HEK293 (cell line): ENCODE results near the gene EXOC2.

Experiments used
- CTCF ChIA-PET: fragments of 350-600 bp; formaldehyde crosslinking; extraction: SDS; loops from one replicate; lab custom pipeline; 2021; ENCODE audit warnings: antibody characterized with exemption; lab: Yijun Ruan, JAX
- POLR2A ChIA-PET: fragments of 300-600 bp; formaldehyde crosslinking; extraction: SDS; loops from one replicate; lab custom pipeline; 2020; ENCODE audit warnings: antibody characterized with exemption, inconsistent platforms; lab: Yijun Ruan, JAX
- H3K27ac ChIP-seq: fragments of 200-500 bp; sonication (Bioruptor generic); 2 replicates; pipeline ENCODE4 v1.5.1; 2014; ENCODE audit warnings: low read depth, low read length, control low read depth, inconsistent platforms; ENCODE audit errors: extremely low read depth
- H3K36me3 ChIP-seq, 2 experiments: fragments of 200-500 bp in 1 of 2; sonication (Bioruptor generic) in 1 of 2; 1 replicate in 1 of 2; 2 replicates in 1 of 2; pipeline ENCODE4 v1.5.1; 2014 to 2017; ENCODE audit warnings: inconsistent platforms in 2 of 2, low read length in 2 of 2; ENCODE audit not compliant: control insufficient read depth in 2 of 2, insufficient read depth in 1 of 2
- H3K4me1 ChIP-seq: fragments of 200-500 bp; sonication (Bioruptor generic); 2 replicates; pipeline ENCODE4 v1.5.1; 2014; ENCODE audit warnings: mild to moderate bottlenecking, low read length, inconsistent platforms; ENCODE audit not compliant: control insufficient read depth, insufficient read depth
- H3K4me3 ChIP-seq: 2 replicates; pipeline ENCODE4 v1.5.1; 2011; ENCODE audit warnings: low read depth, mild to moderate bottlenecking, control low read depth, low read length, moderate library complexity
- H3K9me3 ChIP-seq: fragments of 200-500 bp; sonication (Bioruptor generic); 2 replicates; pipeline ENCODE4 v1.5.1; 2014; ENCODE audit warnings: low read depth, low read length, inconsistent platforms; ENCODE audit not compliant: control insufficient read depth, insufficient read depth
- PRDM4 ChIP-seq: fragments of 450-650 bp; formaldehyde crosslinking; IDR thresholded peaks from 2 replicates; pipeline ENCODE4 v1.5.1; 2017; ENCODE audit warnings: missing biosample characterization, missing genetic modification characterization
- SCRT1 ChIP-seq: fragments of 450-650 bp; formaldehyde crosslinking; IDR thresholded peaks from 2 replicates; pipeline ENCODE4 v1.5.1; 2016; ENCODE audit warnings: missing biosample characterization, missing genetic modification characterization, borderline replicate concordance
- ZFHX2 ChIP-seq: fragments of 450-650 bp; formaldehyde crosslinking; conservative IDR thresholded peaks from 2 replicates; pipeline ENCODE4 v1.5.1; 2016; ENCODE audit warnings: missing biosample characterization, missing genetic modification characterization
- ZFP3 ChIP-seq: fragments of 450-650 bp; formaldehyde crosslinking; IDR thresholded peaks from 2 replicates; pipeline ENCODE4 v1.5.1; 2016; ENCODE audit warnings: low read depth, missing biosample characterization, missing genetic modification characterization
- ZIC2 ChIP-seq: fragments of 450-650 bp; formaldehyde crosslinking; IDR thresholded peaks from 2 replicates; pipeline ENCODE4 v1.5.1; 2016; ENCODE audit warnings: missing biosample characterization, missing genetic modification characterization
- ZNF121 ChIP-seq: fragments of 450-650 bp; formaldehyde crosslinking; IDR thresholded peaks from 2 replicates; pipeline ENCODE4 v1.5.1; 2016; ENCODE audit warnings: missing biosample characterization, missing genetic modification characterization
- ZNF133 ChIP-seq: fragments of 450-650 bp; formaldehyde crosslinking; IDR thresholded peaks from 2 replicates; pipeline ENCODE4 v1.5.1; 2016; ENCODE audit warnings: missing biosample characterization, missing genetic modification characterization
- ZNF140 ChIP-seq: fragments of 450-650 bp; formaldehyde crosslinking; IDR thresholded peaks from 2 replicates; pipeline ENCODE4 v1.5.1; 2016; ENCODE audit warnings: missing biosample characterization, missing genetic modification characterization
- ZNF169 ChIP-seq: fragments of 450-650 bp; formaldehyde crosslinking; IDR thresholded peaks from 2 replicates; pipeline ENCODE4 v1.5.1; 2016; ENCODE audit warnings: missing biosample characterization, missing genetic modification characterization
- ZNF174 ChIP-seq: fragments of 450-650 bp; formaldehyde crosslinking; IDR thresholded peaks from 2 replicates; pipeline ENCODE4 v1.5.0; 2017; ENCODE audit warnings: missing biosample characterization, mild to moderate bottlenecking, missing genetic modification characterization
- ZNF2 ChIP-seq: fragments of 450-650 bp; formaldehyde crosslinking; IDR thresholded peaks from 2 replicates; pipeline ENCODE4 v1.5.1; 2016; ENCODE audit warnings: missing biosample characterization, missing genetic modification characterization
- ZNF221 ChIP-seq: fragments of 450-650 bp; formaldehyde crosslinking; IDR thresholded peaks from 2 replicates; pipeline ENCODE4 v1.5.1; 2017; ENCODE audit warnings: missing biosample characterization, missing genetic modification characterization, borderline replicate concordance
- ZNF274 ChIP-seq, 2 experiments: fragments of 200-500 bp in 1 of 2; fragments of 450-650 bp in 1 of 2; sonication (Bioruptor generic) in 1 of 2; formaldehyde crosslinking in 1 of 2; IDR thresholded peaks; 2 replicates each; pipeline versions ENCODE4 v1.5.1 to v1.6.1; 2014 to 2016; ENCODE audit warnings: borderline replicate concordance in 1 of 2, inconsistent platforms in 1 of 2, low read length in 1 of 2, missing biosample characterization in 1 of 2, missing genetic modification characterization in 1 of 2
- ZNF280D ChIP-seq: fragments of 450-650 bp; formaldehyde crosslinking; IDR thresholded peaks from 2 replicates; pipeline ENCODE4 v1.5.1; 2016; ENCODE audit warnings: missing biosample characterization, missing genetic modification characterization
- ZNF37A ChIP-seq: fragments of 450-650 bp; IDR thresholded peaks from 2 replicates; pipeline ENCODE4 v1.5.1; 2018; ENCODE audit warnings: missing biosample characterization, missing genetic modification characterization
- ZNF394 ChIP-seq: fragments of 450-650 bp; formaldehyde crosslinking; IDR thresholded peaks from 2 replicates; pipeline ENCODE4 v1.5.1; 2016; ENCODE audit warnings: missing biosample characterization, missing genetic modification characterization, mild to moderate bottlenecking, moderate library complexity, borderline replicate concordance
- ZNF426 ChIP-seq: fragments of 450-650 bp; formaldehyde crosslinking; IDR thresholded peaks from 2 replicates; pipeline ENCODE4 v1.5.1; 2017; ENCODE audit warnings: missing biosample characterization, missing genetic modification characterization, mild to moderate bottlenecking, inconsistent platforms, moderate library complexity
- ZNF48 ChIP-seq: fragments of 450-650 bp; formaldehyde crosslinking; IDR thresholded peaks from 2 replicates; pipeline ENCODE4 v1.5.1; 2016; ENCODE audit warnings: missing biosample characterization, missing genetic modification characterization
- ZNF530 ChIP-seq: fragments of 450-650 bp; formaldehyde crosslinking; IDR thresholded peaks from 2 replicates; pipeline ENCODE4 v1.5.1; 2016; ENCODE audit warnings: low read depth, missing biosample characterization, missing genetic modification characterization
- ZNF549 ChIP-seq: fragments of 450-650 bp; IDR thresholded peaks from 2 replicates; pipeline ENCODE4 v1.5.1; 2018; ENCODE audit warnings: missing biosample characterization, missing genetic modification characterization, mild to moderate bottlenecking, inconsistent platforms, moderate library complexity
- ZNF623 ChIP-seq: fragments of 450-650 bp; formaldehyde crosslinking; IDR thresholded peaks from 2 replicates; pipeline ENCODE4 v1.5.1; 2016; ENCODE audit warnings: missing biosample characterization, missing genetic modification characterization
- ZNF629 ChIP-seq: fragments of 450-650 bp; formaldehyde crosslinking; IDR thresholded peaks from 2 replicates; pipeline ENCODE4 v1.5.1; 2017; ENCODE audit warnings: missing biosample characterization, missing genetic modification characterization
- ZSCAN18 ChIP-seq: fragments of 450-650 bp; formaldehyde crosslinking; IDR thresholded peaks from 2 replicates; pipeline ENCODE4 v1.5.1; 2016; ENCODE audit warnings: missing biosample characterization, missing genetic modification characterization

EXOC2 gene

GRCh38 chr6:582370-582769 is 110.6 kb downstream of the EXOC2 start:
- Histone ChIP-seq H3K9me3 (no peaks in the 10 kb centered on the region), H3K27ac (no peak overlapping the region), H3K4me3 (peak overlapping the region; percentile 21), H3K36me3 (no peaks in the 10 kb centered on the region), H3K4me1 (peaks cover 10% of the 10 kb centered on the region)
- POLR2A ChIA-PET: no interaction called here
- no peak for TF ChIP-seq ZNF274 (IDR thresholded peaks at IDR 0.05; ENCODE audit: low read length)
- no peak for TF ChIP-seq ZNF274 (tag by site-specific recombination; IDR thresholded peaks at IDR 0.05; ENCODE audit: borderline replicate concordance)
- TF ChIP-seq ZNF169 (tag by site-specific recombination): no peak
- TF ChIP-seq ZSCAN18 (tag by site-specific recombination): no peak
- no peak for TF ChIP-seq ZNF37A (tag by site-specific recombination)
- TF ChIP-seq ZNF140: no peak
- TF ChIP-seq ZNF394 (tag by site-specific recombination): no peak
- 0 out of 2 replicates have a peak, but pooled peaks have one; percentile 7 for TF ChIP-seq ZFHX2 (tag by site-specific recombination)
- no peak for TF ChIP-seq SCRT1 (tag by site-specific recombination)
- TF ChIP-seq ZNF221 (tag by site-specific recombination): no peak
- TF ChIP-seq ZNF121 (tag by site-specific recombination): no peak
- no peak for TF ChIP-seq ZNF623 (tag by site-specific recombination)
- TF ChIP-seq ZIC2 (tag by site-specific recombination): peak; percentile 49
- TF ChIP-seq ZNF629 (tag by site-specific recombination): no peak
- TF ChIP-seq ZNF133 (tag by site-specific recombination): no peak
- no peak for TF ChIP-seq ZNF174 (tag by site-specific recombination)
- CTCF ChIA-PET: interaction anchor here (0.6 to 3.6 kb wide), 3 partner anchors 11 to 215 kb away, joined by 3 to 49 read pairs (median 4); no protein-coding TSS in a partner anchor

GRCh38 chr6:579339-579738 is 113.6 kb downstream of the EXOC2 start:
- no peak overlapping the region for H3K27ac ChIP-seq
- H3K9me3 ChIP-seq: no peaks in the 10 kb centered on the region
- no peak overlapping the region for H3K4me3 ChIP-seq
- 0 out of 2 replicates have a peak, but pooled peaks have one; percentile 65 for TF ChIP-seq ZNF2
- no peak for TF ChIP-seq ZNF426 (tag by site-specific recombination)
- peaks cover 10% of the 10 kb centered on the region for H3K4me1 ChIP-seq
- ChIA-PET POLR2A (interaction anchor here (0.6 kb wide), 1 partner anchor 103 kb away, joined by 7 read pairs; no protein-coding TSS in a partner anchor), CTCF (interaction anchor here (0.5 to 3.9 kb wide), 14 partner anchors 11 to 857 kb away, joined by 3 to 21 read pairs (median 3); no protein-coding TSS in a partner anchor)
- peaks cover 0 to 16% of the 10 kb centered on the region in 2 experiments; a peak in 1 of 3 replicates for H3K36me3 ChIP-seq

- POLR2A ChIA-PET: no interaction called here
- no peaks in the 10 kb centered on the region for H3K4me1 ChIP-seq
- H3K9me3 ChIP-seq: no peaks in the 10 kb centered on the region
- no peak overlapping the region for H3K4me3 ChIP-seq
- peaks cover 0 to 46% of the 10 kb centered on the region in 2 experiments; a peak in 1 of 3 replicates for H3K36me3 ChIP-seq
- CTCF ChIA-PET: interaction anchor here (0.6 to 1.0 kb wide), 2 partner anchors 16 to 20 kb away, joined by 3 read pairs; no protein-coding TSS in a partner anchor
- no peak for TF ChIP-seq ZNF530
- TF ChIP-seq ZNF549 (tag by site-specific recombination): no peak
- TF ChIP-seq ZNF280D (tag by site-specific recombination): no peak
- TF ChIP-seq ZFP3 (tag by site-specific recombination): no peak
- TF ChIP-seq ZNF48 (tag by site-specific recombination): no peak
- no peak for TF ChIP-seq PRDM4 (tag by site-specific recombination)
- TF ChIP-seq, all 188 proteins: peak for 0
- H3K27ac ChIP-seq: no peak overlapping the region
Measured at GRCh38 chr6:572596-573265, 120.2 kb downstream of the EXOC2 start.
